HepG2 (cell line): ENCODE results near the gene TRAPPC12. TPM values are rescaled to one million over a fixed set of nuclear protein-coding genes. Genes with fewer than 3 reads are reported as not detected.
A peak's percentile ranks its signal among the peaks of the same experiment; 100 is the strongest.

Source experiments
- ATAC-seq: fragments of 200-7000 bp; cut with Tn5 transposase; 3 replicates; pipeline ENCODE4 v1.9.1; 2020; ENCODE audit warnings: mild to moderate bottlenecking, moderate library complexity
- BruUV-seq: library from RNA; stranded (reverse); fragments of 400-500 nt; replicated peaks from 2 replicates; lab custom pipeline; 2021; lab: Mats Ljungman, UMichigan
- CTCF ChIA-PET: fragments of 300-600 bp; formaldehyde crosslinking; extraction: SDS; loops from one replicate; lab custom pipeline; 2021; ENCODE audit warnings: low total read pairs, inconsistent platforms, low intra/inter-chr PET ratio; lab: Yijun Ruan, JAX
- POLR2A ChIA-PET: fragments of 350-600 bp; sonication (Branson Sonifier 250); formaldehyde crosslinking; loops from one replicate; lab custom pipeline; 2020; ENCODE audit warnings: antibody characterized with exemption, inconsistent platforms; lab: Yijun Ruan, JAX
- DNase-seq: peaks from one replicate; pipeline ENCODE4 v3.0.0-alpha.2; 2015; ENCODE audit warnings: low spot score
- FAIRE-seq: peaks from 3 replicates; lab custom pipeline; 2011; peaks lifted over from hg19 to GRCh38; lab: Jason Lieb, UNC
- H2AFZ ChIP-seq: one replicate; pipeline ENCODE4 v1.6.1; 2011; ENCODE audit warnings: low read length, inconsistent platforms
- H3K27ac ChIP-seq: fragments of 300-600 bp; 3 replicates; pipeline ENCODE4 v1.8.0; 2011; ENCODE audit warnings: mixed run types, mild to moderate bottlenecking, mixed read lengths, low read length, inconsistent platforms; ENCODE audit not compliant: insufficient read depth; ENCODE audit errors: extremely low read length
- H3K27me3 ChIP-seq, 2 experiments: fragments of 200-600 bp in 1 of 2; 2 replicates in 1 of 2; 3 replicates in 1 of 2; pipeline versions ENCODE4 v1.6.0 to v1.8.0; 2011; ENCODE audit warnings: low read length in 2 of 2, mild to moderate bottlenecking in 2 of 2, moderate library complexity in 2 of 2, inconsistent platforms in 1 of 2; ENCODE audit not compliant: insufficient read depth in 2 of 2, control insufficient read depth in 1 of 2
- H3K36me3 ChIP-seq, 2 experiments: fragments of 200-600 bp in 1 of 2; replicated peaks in 1 of 2; 2 replicates in 1 of 2; 3 replicates in 1 of 2; pipeline versions ENCODE4 v1.5.1 to v1.8.0; 2011; ENCODE audit warnings: low read length in 2 of 2, inconsistent platforms in 1 of 2; ENCODE audit not compliant: insufficient read depth in 2 of 2, control insufficient read depth in 1 of 2
- H3K4me1 ChIP-seq: 2 replicates; pipeline ENCODE4 v1.5.1; 2012; ENCODE audit warnings: low read length, inconsistent platforms; ENCODE audit not compliant: insufficient read depth
- H3K4me2 ChIP-seq: 2 replicates; pipeline ENCODE4 v1.6.0; 2011; ENCODE audit warnings: low read depth, low read length, inconsistent platforms
- H3K4me3 ChIP-seq, 3 experiments: fragments of 200-600 bp in 1 of 3; sonication (generic), shearing (Covaris generic) in 1 of 3; replicated peaks in 1 of 3; 2 replicates each; pipeline ENCODE4 v1.5.1; 2011 to 2016; ENCODE audit warnings: low read length in 3 of 3, inconsistent platforms in 2 of 3, low read depth in 2 of 3, mild to moderate bottlenecking in 2 of 3, control low read depth in 1 of 3, mixed read lengths in 1 of 3; ENCODE audit not compliant: insufficient read depth in 1 of 3
- H3K79me2 ChIP-seq: one replicate; pipeline ENCODE4 v1.6.1; 2011; ENCODE audit warnings: low read length, inconsistent platforms; ENCODE audit not compliant: insufficient read depth
- H3K9ac ChIP-seq: 2 replicates; pipeline ENCODE4 v1.6.0; 2011; ENCODE audit warnings: mild to moderate bottlenecking, low read depth, low read length, inconsistent platforms; ENCODE audit not compliant: insufficient read depth
- H3K9me3 ChIP-seq: 2 replicates; pipeline ENCODE4 v1.5.1; 2012; ENCODE audit warnings: mild to moderate bottlenecking, low read length
- H4K20me1 ChIP-seq: 2 replicates; pipeline ENCODE4 v1.6.0; 2011; ENCODE audit warnings: inconsistent platforms, mild to moderate bottlenecking, low read length, moderate library complexity; ENCODE audit not compliant: insufficient read depth
- AGO2 ChIP-seq: fragments of 200-400 bp; formaldehyde crosslinking; optimal IDR thresholded peaks from 2 replicates; pipeline ENCODE3; 2017; ENCODE audit warnings: mild to moderate bottlenecking, low read depth, low read length, moderate library complexity
- CENPX ChIP-seq: sonication (generic); formaldehyde crosslinking; IDR thresholded peaks from 2 replicates; pipeline ENCODE4 v1.9.0; 2021; ENCODE audit warnings: mild to moderate bottlenecking, missing genetic modification reagents, moderate library complexity
- ZNF329 ChIP-seq: sonication (generic); formaldehyde crosslinking; IDR thresholded peaks from 2 replicates; pipeline ENCODE4 v1.9.0; 2021; ENCODE audit warnings: low read depth, mild to moderate bottlenecking, missing genetic modification reagents
- WGBS: methylation state at CpG from one replicate; pipeline ENCODE4 v1.1.6; 2017; ENCODE audit warnings: low lambda C conversion rate; 5-methylcytosine and 5-hydroxymethylcytosine counted together
- in situ Hi-C: cut with HindIII; loops from 2 replicates; pipeline ENCODE4 v1.10.0; 2017; ENCODE audit warnings: low pct_unique_long_range_greater_than_20kb; ENCODE audit not compliant: extremely low pct_ligation_motif_present
- intact Hi-C: fragments of 100-400 bp; cut with micrococcal nuclease; formaldehyde crosslinking; loops from one replicate; pipeline ENCODE4 v1.10.0; 2022; ENCODE audit not compliant: unreplicated experiment
- polyA plus RNA-seq, 8 experiments: library from polyadenylated mRNA; depleted of rRNA in 3 of 8; stranded (reverse) in 7 of 8; unstranded in 1 of 8; fragments of >200 nt; fragmentation: Illumina TruSeq in 4 of 8; extraction: Trizol in 4 of 8; gene quantifications; 2 replicates each; pipeline versions ENCODE4 v1.2.1 to v1.2.3, GENCODE V29; 2011 to 2016; ENCODE audit warnings: low read depth in 4 of 8, missing spikeins in 1 of 8, mixed read lengths in 1 of 8; ENCODE audit not compliant: insufficient read depth in 1 of 8
- total RNA-seq, 5 experiments: library from RNA; depleted of rRNA; stranded (reverse); fragments of >200 nt; fragmentation: Illumina TruSeq; extraction: Trizol; gene quantifications; 2 replicates each; pipeline ENCODE4 v1.2.3, GENCODE V29; 2016; ENCODE audit warnings: low read depth in 1 of 5
- TF ChIP-seq, protein P1 (sequence below): sonication (generic); formaldehyde crosslinking; IDR thresholded peaks from 2 replicates; pipeline ENCODE4 v1.4.0; 2020; ENCODE audit warnings: missing genetic modification reagents, mild to moderate bottlenecking, borderline replicate concordance

TRAPPC12 gene
- total and polyA plus RNA-seq, 2 of the 13 experiments (the other 11 are each of a cell fraction or from before 2014, with no cell fraction given), result 46.4 to 97.7 TPM

DNA sequence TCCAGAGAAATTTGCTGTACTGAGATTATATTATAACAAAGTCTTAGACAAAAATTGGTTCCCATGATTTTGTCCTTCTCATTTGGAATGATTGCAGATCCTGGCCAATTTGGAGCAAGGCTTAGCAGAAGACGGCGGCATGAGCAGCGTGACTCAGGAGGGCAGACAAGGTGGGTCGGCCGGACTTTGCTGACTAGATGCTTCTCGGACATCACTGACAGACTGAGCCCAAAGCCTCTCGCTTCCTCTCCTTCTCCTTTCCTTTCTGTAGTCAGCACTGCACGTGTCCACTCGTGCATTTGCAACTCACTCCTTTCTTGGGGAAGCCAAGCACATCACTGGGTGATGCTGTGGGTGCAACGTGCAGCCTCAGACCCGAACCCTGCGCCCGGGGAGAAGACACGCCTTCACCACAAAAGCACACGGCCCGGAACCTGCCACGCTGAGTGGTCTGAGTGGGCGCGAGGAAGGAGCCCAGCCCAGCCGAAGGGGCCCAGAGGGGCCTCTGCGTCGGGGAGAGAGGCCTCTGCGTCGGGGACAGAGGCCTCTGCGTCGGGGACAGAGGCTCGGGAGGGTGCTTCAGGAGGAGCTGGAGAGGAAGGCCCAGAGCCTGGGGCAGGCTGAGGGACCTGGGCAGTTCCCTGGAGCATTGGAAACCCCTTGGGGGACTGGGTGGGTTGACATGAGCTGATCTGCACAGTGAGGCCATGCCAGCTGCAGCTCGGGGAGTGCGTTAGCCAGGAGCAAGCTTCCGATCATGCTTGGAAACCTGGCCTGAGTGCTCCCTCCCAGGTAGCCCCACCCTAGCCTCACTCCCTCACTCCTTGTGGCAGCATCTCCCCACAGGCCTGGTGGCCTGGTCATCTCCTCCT lies 78.3 kb downstream of the TRAPPC12 start:
- H3K27ac ChIP-seq, result no peak overlapping the region
- no peaks in the 10 kb centered on the region for H3K9me3 ChIP-seq
- no peaks in the 10 kb centered on the region for H3K27me3 ChIP-seq
- BruUV-seq, result no TSS peak
- no peak overlapping the region for H3K9ac ChIP-seq
- in situ Hi-C loops, result no loop called here
- H3K4me3 ChIP-seq, result no peak overlapping the region
- FAIRE-seq (no peak), DNase-seq (no peak), ATAC-seq (no peak)
- POLR2A ChIA-PET, result no interaction called here
- H2AFZ ChIP-seq, result no peak overlapping the region
- H3K4me1 ChIP-seq, result peaks cover 13% of the 10 kb centered on the region
- intact Hi-C loops, result no loop called here
- H3K36me3 ChIP-seq, result peaks cover 11 to 34% of the 10 kb centered on the region in 2 experiments
- H3K79me2 ChIP-seq, result no peaks in the 10 kb centered on the region
- 96% methylated on average over 30 of the region's 30 CpGs for WGBS
- CTCF ChIA-PET, result no interaction called here
- H4K20me1 ChIP-seq, result no peaks in the 10 kb centered on the region
- no peak overlapping the region for H3K4me2 ChIP-seq
- TF ChIP-seq CENPX (no peak), AGO2 (peak; percentile 78), ZNF329 (CRISPR knock-in tag) (no peak)
- TF ChIP-seq, protein P1, sequence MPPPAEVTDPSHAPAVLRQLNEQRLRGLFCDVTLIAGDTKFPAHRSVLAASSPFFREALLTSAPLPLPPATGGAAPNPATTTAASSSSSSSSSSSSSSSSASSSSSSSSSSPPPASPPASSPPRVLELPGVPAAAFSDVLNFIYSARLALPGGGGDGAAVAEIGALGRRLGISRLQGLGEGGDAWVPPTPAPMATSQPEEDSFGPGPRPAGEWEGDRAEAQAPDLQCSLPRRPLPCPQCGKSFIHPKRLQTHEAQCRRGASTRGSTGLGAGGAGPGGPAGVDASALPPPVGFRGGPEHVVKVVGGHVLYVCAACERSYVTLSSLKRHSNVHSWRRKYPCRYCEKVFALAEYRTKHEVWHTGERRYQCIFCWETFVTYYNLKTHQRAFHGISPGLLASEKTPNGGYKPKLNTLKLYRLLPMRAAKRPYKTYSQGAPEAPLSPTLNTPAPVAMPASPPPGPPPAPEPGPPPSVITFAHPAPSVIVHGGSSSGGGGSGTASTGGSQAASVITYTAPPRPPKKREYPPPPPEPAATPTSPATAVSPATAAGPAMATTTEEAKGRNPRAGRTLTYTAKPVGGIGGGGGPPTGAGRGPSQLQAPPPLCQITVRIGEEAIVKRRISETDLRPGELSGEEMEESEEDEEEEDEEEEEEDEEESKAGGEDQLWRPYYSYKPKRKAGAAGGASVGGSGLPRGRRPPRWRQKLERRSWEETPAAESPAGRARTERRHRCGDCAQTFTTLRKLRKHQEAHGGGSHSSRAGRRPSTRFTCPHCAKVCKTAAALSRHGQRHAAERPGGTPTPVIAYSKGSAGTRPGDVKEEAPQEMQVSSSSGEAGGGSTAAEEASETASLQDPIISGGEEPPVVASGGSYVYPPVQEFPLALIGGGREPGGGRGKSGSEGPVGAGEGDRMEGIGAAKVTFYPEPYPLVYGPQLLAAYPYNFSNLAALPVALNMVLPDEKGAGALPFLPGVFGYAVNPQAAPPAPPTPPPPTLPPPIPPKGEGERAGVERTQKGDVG, result no peak
